Mesodermal cell (in vitro differentiated cells): ENCODE measurements around the gene PLOD3.
A peak's percentile ranks its signal among the peaks of the same experiment; 100 is the strongest.

Source experiments
- H3K27ac ChIP-seq: 2 replicates; pipeline ENCODE4 v1.7.0; 2013; ENCODE audit warnings: mild to moderate bottlenecking, low read depth, low read length, moderate library complexity; ENCODE audit not compliant: severe bottlenecking
- H3K36me3 ChIP-seq: 2 replicates; pipeline ENCODE4 v1.7.1; 2013; ENCODE audit warnings: mild to moderate bottlenecking, low read length, moderate library complexity; ENCODE audit not compliant: control insufficient read depth, insufficient read depth
- H3K4me1 ChIP-seq: one replicate; pipeline ENCODE4 v1.7.1; 2013; ENCODE audit warnings: mild to moderate bottlenecking, low read length; ENCODE audit not compliant: insufficient read depth, control insufficient read depth, poor library complexity, severe bottlenecking
- H3K4me3 ChIP-seq: 2 replicates; pipeline ENCODE4 v1.7.0; 2013; ENCODE audit warnings: low read length, control low read depth, mild to moderate bottlenecking; ENCODE audit not compliant: insufficient read depth, poor library complexity, severe bottlenecking; ENCODE audit errors: extremely low read depth
- H3K9me3 ChIP-seq: 2 replicates; pipeline ENCODE4 v1.7.1; 2013; ENCODE audit warnings: mild to moderate bottlenecking, low read length, moderate library complexity; ENCODE audit not compliant: control insufficient read depth
- WGBS, 2 experiments: methylation state at CpG; one replicate each; pipeline ENCODE4 v1.1.5; 2013; ENCODE audit warnings: missing lambda C conversion rate in 2 of 2; ENCODE audit not compliant: insufficient coverage in 2 of 2; 5-methylcytosine and 5-hydroxymethylcytosine counted together

Gene PLOD3

GRCh38 chr7:101174322-101174854 lies 43.0 kb downstream of the PLOD3 start:
- Histone ChIP-seq H3K4me3 (no peak overlapping the region), H3K27ac (no peak overlapping the region), H3K36me3 (no peaks in the 10 kb centered on the region), H3K4me1 (peaks cover 36% of the 10 kb centered on the region), H3K9me3 (no peaks in the 10 kb centered on the region)
- WGBS, 2 experiments, result 46 to 50% methylated on average over 23 to 27 of the region's 28 CpGs

DNA sequence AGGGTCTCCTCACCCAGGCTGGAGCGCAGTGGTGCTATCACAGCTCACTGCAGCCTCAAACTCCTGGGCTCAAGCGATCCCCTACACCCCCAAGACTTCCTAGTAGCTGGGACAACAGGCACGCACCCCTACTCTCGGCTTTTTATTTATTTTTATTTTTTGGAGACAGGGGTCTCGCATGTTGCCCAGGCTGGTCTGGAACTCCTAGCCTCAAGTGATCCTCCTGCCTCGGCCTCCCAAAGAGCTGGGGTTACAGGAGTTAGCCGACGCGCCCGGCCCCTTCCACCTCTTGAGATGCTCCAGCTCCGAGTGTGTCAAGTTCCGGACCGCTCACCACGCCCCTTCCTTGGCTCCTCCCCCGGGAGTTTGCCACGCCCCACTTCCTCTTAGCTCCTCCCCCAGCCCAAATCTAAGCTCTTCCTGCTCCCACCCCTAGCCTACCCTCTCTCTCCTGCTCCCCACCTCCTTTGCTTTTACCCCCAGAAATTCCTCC lies 43.6 kb downstream of the PLOD3 start:
- WGBS, 2 experiments, result 14 to 15% methylated on average over 14 of the region's 16 CpGs
- Histone ChIP-seq H3K4me1 (peaks cover 38% of the 10 kb centered on the region), H3K4me3 (no peak overlapping the region), H3K36me3 (no peaks in the 10 kb centered on the region), H3K27ac (no peak overlapping the region), H3K9me3 (no peaks in the 10 kb centered on the region)

GRCh38 chr7:101172854-101173751 lies 44.3 kb downstream of the PLOD3 start:
- WGBS, 2 experiments, result 4 to 5% methylated on average over 48 to 53 of the region's 53 CpGs
- H3K36me3 ChIP-seq, result no peaks in the 10 kb centered on the region
- no peak overlapping the region for H3K4me3 ChIP-seq
- H3K4me1 ChIP-seq, result peaks cover 45% of the 10 kb centered on the region
- no peak overlapping the region for H3K27ac ChIP-seq
- H3K9me3 ChIP-seq, result no peaks in the 10 kb centered on the region

DNA sequence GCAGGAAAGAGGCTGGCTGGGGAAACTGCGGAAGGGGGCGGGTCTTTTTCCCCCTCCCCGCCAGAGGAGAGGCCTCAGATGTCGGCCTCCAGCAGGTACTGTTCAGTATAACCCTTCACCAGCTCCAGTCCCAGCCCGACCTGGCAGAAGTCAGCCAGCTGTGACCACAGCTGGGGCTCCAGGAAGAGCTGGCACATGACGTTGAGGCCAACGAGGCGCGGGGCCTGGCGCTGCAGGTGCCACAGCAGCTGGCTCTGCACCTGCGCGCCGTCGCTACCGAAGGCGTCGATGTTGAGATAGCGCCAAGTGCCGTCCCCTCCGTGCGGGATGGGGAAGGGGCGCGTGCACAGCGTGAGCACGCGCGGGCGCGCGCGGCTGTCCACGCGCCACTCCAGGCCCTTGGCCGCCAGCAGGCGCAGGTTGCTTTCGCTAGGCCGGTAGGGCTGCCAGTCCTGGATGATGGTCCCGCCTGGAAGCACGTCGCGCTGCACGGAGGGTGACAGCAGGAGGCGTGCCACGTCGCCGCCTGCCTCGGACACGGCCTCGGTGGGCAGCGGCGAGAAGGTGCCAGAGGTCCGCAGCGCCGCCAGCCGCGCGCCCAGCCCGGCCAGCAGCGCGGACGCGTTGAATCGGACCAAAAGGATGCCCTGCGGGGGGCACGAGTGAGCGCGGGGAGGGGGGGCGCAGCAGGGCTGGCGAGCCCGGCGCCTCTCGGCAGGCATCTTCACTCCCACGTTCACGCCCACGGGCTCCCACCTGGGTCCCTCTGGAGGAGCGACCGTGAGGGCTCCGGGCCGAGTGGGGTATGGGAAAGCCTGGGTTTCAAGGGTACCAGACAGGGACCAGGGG lies 45.2 kb downstream of the PLOD3 start:
- Histone ChIP-seq H3K36me3 (no peaks in the 10 kb centered on the region), H3K4me3 (peak overlapping the region; percentile 1), H3K27ac (no peak overlapping the region), H3K4me1 (peaks cover 53% of the 10 kb centered on the region), H3K9me3 (no peaks in the 10 kb centered on the region)
- WGBS, 2 experiments, result 1% methylated on average over 68 to 72 of the region's 79 CpGs

DNA sequence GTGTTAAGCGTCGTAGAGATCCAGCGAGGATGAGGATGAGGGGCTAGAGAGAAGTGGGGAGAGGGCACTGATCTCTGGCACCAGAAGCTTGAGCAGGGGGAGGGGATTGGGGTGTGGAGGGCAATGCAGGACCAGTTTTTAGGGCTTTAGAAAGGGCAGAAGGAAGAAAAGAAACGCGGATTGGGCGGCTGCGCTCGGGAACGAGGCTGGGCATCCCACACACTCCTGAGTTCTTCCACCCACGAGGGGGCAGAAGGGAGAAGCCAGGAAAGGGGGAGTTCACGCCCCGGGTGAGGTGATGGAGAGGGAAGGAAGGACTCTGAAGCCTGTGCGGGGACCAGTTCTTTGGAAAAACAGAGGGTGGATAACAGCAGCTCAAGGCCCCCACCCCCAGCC lies 45.9 kb downstream of the PLOD3 start:
- Histone ChIP-seq H3K36me3 (no peaks in the 10 kb centered on the region), H3K4me3 (no peak overlapping the region), H3K4me1 (peaks cover 55% of the 10 kb centered on the region), H3K27ac (no peak overlapping the region), H3K9me3 (no peaks in the 10 kb centered on the region)
- 0 to 1% methylated on average over 5 to 6 of the region's 13 CpGs for WGBS, 2 experiments

DNA sequence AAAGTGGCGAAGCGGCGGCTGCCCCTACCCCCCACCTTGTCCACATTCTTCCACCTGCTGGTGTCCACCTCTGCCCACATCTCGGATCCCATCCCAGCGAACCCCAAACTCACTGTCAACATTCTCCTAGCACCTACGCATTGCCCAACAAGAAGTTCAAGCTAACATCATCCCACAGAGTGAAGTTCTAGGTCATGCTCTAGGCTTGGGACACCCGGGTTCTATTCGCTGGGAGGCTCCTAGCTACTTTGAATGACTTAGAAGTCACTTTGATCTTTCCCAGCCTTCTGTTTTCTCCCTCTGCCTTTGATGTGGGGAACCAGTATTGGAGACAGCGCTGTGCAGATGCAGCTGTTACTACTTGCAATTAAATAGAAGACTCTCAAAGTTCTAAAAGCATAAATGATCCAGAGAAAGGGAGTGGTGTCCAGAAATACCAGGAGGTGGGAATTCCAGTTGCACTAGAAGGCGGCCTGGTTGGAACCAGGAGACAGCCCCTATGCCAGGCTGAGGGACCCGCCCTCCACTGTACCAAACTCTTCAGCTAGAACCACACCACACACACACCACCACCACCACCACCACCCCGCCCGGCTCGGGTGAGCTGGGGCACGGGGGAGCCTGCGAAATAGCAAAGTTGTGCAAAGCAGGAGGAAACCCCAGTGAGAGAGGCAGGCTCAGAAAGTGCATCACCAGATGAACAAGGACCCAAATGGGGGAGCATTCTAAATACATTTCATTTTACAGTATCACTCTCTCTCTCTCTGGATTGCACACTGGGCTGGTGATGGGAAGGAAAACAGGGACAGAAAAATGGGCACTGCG lies 46.6 kb downstream of the PLOD3 start:
- no peak overlapping the region for H3K4me3 ChIP-seq
- no peaks in the 10 kb centered on the region for H3K9me3 ChIP-seq
- H3K36me3 ChIP-seq, result no peaks in the 10 kb centered on the region
- 0 to 4% methylated on average over 10 to 11 of the region's 17 CpGs for WGBS, 2 experiments
- H3K27ac ChIP-seq, result no peak overlapping the region
- peaks cover 55% of the 10 kb centered on the region for H3K4me1 ChIP-seq

DNA sequence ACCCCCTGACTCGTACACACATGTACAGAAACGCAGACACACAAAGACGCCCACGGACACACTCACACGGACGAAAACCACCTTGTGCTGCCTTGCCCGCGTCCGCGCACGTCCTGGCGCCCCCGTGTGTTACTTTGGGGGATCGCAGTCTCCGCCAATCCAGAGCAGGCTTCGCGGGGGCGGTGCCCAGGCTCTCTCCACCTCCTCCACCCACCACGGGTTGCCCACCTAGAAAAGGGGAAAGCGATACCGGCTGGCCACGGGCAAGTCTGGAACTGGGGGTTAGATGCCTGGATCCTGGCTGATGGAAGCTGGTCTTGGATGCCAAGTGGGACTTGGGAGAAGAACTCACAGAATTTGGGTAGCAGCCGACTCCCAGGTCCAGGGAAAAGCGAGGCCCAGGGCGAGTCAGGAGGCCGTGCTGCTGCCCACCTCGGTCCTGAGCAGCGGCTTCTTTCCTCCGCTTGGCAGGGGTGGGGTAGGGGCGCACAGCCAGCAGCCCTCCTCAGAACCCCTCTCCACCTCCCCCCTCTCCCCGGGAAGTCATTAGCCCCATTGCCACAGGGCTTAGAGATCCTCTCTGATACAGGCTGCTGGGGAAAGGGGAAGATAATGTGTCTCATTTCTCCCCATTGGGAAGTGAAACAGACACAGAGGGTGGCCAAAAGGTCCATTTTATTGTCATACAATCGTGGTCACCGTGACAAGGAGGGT lies 47.4 kb downstream of the PLOD3 start:
- Histone ChIP-seq H3K27ac (no peak overlapping the region), H3K36me3 (no peaks in the 10 kb centered on the region), H3K4me1 (peaks cover 56% of the 10 kb centered on the region), H3K9me3 (no peaks in the 10 kb centered on the region), H3K4me3 (peak overlapping the region; percentile 22)
- WGBS, 2 experiments, result 1 to 2% methylated on average over 18 to 24 of the region's 33 CpGs

DNA sequence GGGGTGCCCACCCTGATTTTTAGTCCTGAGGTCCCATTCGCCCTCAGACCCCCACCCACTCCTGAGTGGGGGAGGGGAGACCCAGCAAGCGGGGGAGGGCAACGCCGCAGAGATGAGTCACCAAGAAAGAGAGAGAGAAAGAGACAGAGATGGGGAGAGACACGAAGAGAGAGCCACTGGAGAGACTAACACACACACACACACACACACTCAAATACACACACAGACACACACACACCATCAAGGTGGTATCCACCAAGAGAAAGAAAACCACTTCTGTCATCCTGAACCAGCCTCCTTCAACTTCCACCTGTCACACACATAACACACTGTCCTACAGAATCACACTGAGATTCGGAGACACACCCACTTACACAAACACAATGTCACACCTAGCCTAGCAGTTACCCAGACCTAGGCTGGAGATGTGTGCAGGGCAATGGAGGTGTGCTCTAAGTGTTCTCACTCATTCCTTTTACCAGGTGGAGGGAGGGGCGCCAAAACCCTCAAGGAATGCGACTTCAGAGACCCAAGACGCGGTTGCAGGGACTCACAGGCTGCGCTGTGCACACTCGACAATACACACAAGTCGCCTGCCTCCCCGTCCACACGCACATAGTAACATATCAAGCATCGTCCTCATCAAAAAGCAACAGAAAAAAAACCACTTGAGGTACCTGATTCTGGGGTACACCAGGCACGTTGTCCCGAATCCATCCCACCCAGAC lies 48.1 kb downstream of the PLOD3 start:
- no peaks in the 10 kb centered on the region for H3K9me3 ChIP-seq
- H3K4me3 ChIP-seq, result peak overlapping the region; percentile 22
- WGBS, 2 experiments, result 0% methylated on average over 6 to 9 of the region's 18 CpGs
- H3K27ac ChIP-seq, result no peak overlapping the region
- peaks cover 61% of the 10 kb centered on the region for H3K4me1 ChIP-seq
- H3K36me3 ChIP-seq, result no peaks in the 10 kb centered on the region

DNA sequence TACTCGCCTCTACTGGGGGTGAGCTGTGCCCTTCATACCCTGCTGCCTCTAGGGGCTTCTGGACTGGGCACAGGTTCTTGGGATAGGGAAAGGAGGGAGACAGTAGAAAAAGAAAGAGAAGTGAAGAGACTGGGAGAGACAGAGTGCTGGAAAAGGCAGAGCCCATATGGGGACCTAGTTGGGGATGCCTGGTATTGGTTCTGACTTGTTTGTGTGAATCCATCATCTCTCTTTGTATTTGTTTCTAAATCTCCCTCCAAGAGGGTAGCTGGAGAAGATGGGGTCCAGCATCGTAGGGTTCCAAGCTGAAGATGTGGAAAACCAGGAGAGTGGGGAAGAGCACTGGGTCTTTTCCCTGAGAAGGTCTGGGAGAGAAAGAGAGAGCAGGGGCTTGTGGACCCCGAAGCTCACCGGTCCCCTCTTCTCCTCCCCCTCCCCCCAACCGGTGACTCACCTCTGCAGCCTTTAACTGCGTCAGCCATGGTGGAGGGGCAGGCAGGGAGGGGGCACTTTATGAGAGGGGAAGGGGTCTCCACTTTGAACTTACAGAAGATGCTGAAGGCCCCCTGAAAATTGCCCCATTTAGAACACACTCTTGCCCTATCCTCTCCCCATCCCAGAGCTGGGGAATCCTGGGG lies 48.9 kb downstream of the PLOD3 start:
- WGBS, 2 experiments, result 20% methylated on average over 1 of the region's 6 CpGs; no CpG with 5 or more reads in 1 of the 2 experiments
- Histone ChIP-seq H3K4me3 (no peak overlapping the region), H3K27ac (no peak overlapping the region), H3K4me1 (peaks cover 61% of the 10 kb centered on the region), H3K9me3 (no peaks in the 10 kb centered on the region), H3K36me3 (no peaks in the 10 kb centered on the region)
